Activated CD8-positive, alpha-beta memory T cell treated with anti-CD3 and anti-CD28 coated beads, Interleukin-2, amount 50 U/mL, for 48 hours (primary cell): Measurements from ENCODE around the gene PRX.
A peak's percentile ranks its signal among the peaks of the same experiment; 100 is the strongest.

ENCODE experiments used
- DNase-seq: peaks from one replicate; pipeline ENCODE4 v3.0.0-alpha.2; 2020

PRX gene

DNA sequence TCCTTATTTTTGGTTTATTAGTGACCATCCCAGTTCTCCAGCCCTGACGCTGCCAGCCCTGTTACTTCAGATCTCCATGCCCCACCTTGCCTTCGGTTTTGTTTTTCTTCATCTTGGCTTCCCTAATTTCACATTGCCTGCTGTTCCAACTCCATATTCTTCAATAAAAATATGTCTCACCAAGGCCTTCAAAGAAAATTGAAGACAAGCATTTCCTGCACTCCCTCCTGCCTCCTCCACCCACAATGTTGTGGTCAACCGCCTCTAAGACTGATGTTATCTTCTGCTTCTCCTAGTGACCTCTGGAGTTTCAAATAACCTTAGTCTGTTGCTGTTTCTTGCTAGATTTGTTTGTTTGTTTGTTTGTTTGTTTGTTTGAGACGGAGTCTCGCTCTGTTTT, 50.1 kb downstream of the PRX start:
- DNase-seq = no peak

DNA sequence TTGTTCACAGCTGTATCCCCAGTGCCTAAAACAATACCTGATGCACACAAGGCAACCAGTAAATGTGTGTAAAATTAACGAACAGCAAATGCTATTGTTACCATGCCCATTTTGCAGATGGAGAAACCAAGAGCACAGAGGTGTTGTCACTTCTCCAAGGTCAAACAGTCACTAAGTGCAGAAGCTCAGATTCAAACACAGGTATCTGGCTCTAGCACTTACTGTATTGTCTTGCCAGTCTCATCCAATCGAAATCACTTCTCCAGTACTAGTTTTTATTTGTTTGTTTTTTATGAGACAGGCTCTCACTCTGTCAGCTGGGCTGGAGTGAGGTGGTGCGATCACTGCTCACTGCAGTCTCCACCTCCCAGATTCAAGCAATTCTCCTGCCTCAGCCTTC, 51.0 kb downstream of the PRX start:
- no peak for DNase-seq

DNA sequence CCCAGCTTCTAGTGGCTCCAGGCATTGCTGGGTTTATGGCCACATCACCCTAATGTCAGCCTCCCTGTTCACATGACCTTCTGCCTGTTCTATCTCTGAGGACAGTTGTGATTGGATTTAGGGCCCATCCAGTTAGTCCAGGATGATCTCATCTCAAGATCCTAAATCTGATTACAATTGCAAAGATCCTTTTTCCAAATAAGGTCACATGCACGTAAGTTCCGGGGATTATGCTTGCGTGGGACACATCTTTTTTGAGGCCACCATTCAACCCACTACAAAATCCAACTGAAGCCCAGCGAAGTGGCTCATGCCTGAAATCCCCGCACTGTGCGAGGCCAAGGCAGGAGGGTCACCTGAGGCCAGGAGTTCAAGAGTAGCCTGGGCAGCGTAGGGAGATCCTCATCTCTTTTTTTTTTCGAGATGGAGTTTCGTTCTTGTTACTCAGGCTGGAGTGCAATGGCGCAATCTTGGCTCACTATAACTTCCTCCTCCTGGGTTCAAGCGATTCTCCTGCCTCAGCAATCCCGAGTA, 52.4 kb downstream of the PRX start:
- DNase-seq = no peak

DNA sequence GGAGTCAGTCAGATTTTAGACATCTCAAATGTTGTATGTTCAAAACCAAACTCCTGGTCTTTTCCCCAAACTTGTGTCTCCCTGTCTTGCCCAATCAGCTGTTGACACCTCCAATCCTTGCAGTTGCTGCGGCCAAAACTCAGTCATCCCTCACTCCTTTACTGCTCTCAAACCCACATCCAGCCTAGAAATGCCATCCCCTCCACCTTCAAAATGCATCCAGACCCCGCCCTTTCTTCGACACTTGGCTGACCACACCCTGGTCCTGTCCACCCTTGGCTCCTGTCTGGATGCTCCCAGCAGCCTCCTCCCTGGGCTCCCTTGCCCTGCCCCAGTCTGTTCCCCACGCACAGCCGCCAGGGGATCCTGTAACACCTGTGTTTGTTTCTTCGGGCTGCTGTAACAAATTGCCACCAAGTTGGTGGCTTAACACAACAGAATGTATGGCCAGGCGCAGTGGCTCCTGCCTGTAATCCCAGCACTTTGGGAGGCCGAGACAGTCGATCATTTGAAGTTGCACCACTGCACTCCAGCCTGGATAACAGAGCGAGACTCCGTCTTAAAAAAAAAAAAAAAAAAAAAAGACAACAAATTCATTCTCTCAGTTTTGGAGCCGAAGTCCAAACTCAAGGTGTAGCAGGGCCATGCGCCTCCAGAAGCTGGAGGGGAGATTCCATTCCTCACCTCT, 53.0 kb downstream of the PRX start:
- DNase-seq = no peak

DNA sequence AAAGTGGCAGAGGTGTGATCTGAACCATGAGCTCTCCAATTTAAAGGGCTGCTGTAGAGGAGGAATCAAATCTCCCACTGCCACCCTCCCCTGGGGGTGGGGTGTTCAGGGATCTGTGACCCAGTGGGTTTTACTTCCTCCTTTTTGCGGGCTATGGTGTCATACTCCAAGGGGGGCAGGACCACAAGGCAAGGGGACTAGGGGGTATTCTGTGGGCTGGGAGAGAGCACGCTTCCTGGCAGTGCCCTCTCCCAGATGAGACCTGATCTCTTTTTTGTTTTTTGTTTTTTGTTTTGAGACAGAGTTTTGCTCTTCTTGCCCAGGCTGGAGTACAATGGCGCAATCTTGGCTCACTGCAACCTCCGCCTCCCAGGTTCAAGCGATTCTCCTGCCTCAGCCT, 54.4 kb downstream of the PRX start:
- no peak for DNase-seq

DNA sequence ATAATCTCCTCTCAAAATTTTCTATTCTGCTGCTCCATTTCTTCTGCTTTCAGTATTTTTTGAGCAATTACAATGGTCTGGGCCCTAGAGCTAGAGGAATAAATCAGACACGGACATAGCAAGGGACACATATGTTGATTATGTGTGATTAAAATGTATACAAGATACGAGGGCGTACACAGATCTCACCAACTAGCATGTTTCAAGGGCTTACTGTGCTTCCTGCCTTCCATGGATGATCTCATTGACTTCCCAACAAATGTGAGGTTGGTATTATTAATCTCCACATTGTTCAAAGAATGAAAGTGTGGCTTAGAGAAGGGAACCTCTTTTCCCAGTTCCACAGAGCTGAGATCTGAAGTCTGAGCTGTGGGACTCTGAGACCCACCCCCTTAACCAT, 55.5 kb downstream of the PRX start:
- DNase-seq = no peak

DNA sequence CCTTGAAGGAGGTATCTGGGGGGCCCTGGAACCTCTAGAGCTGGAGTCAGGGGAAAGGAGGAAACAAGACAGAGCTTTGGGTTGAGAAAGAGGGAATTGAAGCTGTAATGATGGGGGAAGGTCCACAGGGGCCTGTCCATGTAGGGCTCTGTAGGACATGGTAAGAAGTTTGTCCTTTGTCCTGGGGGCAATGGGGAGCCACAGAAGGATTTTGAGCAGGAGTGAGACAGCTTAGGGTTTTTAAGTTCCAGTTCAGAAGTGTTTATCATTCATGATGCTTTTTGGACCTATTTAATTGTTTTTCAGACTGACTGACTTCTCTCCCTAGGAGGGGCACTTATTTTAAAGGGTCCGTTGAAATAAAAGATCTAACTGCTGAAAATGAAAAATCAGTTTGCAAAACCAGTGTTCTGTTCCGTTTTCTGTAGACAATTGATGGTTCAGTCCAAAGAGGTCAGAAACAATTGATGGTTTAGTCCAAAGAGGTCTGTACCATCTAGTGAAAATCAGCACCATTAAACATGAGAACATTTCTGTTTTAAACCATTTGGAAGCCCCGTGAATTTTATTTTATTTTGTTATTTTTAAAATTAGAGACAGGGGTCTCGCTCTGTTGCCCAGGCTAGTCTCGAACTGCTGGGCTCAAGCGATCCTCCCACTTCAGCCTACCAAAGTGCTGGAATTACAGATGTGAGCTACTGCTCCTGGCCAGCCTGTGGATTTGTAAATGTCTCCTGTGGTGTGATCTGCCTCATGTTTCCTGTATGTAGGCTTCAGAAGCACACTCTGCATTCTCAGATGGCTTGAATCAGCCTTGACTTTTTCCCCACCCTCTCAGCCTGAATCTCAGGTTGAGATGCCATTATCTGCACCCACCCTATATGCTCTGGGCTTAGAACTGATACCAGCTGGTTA, 56.2 kb downstream of the PRX start:
- DNase-seq = no peak

DNA sequence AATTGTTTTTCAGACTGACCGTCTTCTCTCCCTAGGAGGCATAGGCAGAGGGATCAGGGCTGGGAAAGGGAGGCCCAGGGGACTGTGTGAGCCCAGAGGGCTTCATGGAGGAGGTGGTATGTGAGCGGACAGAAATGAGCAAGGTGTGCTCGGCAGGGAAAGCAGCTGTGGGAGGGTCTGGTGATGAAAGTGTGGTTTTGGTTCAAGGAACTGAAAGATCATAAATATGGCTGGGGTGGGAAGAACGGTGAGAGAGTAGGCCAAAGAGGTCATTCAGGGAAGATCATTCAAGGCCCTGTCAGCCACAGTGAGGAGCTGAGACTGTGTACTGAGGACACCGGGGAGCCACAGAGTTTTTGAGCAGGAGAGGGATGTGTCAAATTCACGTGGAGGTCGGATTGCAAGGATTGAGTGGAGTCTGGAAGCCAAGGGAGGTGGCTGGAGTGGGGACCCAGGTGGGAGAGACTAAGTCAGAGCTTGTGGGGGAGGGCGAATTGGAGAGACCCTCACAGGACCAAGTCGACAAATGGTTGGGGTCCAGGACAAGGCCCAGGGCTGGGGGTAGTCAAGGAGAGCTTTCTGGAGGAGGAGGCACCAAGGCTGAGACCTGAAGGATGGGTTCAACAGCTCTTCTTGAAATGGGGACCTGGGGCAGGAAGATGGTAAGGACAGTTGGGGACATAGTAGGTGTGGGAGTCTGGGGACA, 57.0 kb downstream of the PRX start:
- DNase-seq = no peak

DNA sequence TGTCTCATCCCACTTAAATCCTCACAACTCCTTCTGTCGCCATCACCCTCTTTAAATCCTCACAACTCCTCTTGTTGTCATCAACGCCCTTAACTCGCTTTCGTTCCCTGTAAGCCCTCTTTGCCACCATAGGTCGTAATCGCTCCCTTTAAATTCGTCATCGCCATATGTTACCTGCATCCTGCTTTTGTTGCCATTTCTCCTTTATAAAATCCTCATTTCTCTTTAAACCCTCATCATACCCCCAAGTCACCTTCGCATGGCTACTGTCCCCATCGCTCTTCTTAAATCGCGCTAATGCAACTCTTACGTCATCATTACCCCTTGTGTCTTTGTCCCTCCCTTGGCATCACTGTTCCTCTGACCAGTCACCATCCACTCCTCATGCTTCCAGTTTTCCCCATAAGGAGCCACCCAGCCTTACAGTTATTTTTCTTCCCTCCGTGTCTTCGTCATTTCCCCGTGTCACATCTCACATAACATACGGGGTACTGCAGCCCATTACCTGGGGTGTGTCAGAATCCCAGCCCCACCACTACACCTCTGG, 64.1 kb downstream of the PRX start:
- DNase-seq = no peak

DNA sequence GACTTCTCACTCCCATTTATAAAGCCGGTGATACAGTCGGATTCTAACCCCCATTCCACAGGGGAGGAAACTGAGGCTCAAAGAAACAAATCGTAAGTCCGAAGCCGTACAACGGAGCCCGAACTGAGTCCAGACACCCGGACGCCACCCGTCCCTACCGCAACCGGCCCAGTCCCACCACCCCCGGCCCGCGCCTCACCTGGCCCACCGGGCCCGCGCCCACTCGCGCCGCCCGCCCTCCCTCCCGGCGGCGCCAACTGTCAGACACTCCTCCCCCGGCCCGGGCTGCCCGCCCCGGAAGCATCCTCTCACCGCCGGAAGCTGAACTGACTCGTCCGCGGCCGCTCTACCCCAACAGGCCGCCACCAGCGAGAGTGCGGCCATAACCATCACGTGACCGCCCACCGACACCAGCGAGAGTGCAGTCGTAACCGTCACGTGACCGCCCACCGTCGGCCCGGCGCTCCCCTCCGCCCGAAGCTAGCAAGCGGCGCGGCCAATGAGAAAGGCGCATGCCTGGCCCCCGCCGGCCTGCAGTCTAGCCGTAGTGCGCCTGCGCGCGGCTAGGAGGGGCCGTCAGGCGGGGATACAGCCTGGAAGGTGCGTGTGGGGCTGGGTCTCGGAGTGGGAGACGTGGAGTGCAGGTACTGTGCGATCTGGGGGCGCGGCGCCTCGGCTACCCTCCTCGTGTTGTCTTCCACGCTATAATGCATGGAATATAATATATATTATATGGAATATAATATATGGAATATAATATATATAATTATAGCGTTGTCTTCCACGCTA, 64.9 kb downstream of the PRX start, which contains the start of the genes C19orf47 and PLD3:
C19orf47 (minus strand) TSS at position 273 of the 789 bp plus-strand sequence. CDS start 6,540 bp downstream, outside the sequence.
PLD3 (plus strand) TSS at position 571 of the 789 bp plus-strand sequence. CDS start 17,789 bp downstream, outside the sequence.
- DNase-seq = peak; percentile 98

DNA sequence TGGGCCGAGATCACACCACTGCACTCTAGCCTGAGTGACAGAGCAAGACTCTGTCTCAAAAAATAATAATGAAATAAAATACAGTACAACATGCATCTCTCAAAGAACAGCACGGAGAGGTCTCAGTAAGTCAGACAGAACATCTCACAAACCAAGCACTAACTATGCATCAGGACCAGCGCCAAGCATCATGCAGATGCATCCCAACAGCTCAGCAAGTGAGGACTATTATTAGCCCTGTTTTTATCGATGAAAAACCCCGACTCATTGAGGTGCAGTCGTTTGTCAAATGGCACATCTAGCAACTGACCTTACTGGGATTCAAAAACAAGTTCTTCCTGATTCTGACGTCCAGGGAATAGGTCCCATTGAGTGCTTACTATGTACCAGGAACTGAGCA, 68.8 kb downstream of the PRX start:
- no peak for DNase-seq
